Motor neuron (in vitro differentiated cells): Measurements from ENCODE around the gene NUP93. TPM values are rescaled to one million over a fixed set of nuclear protein-coding genes. Genes with fewer than 3 reads are reported as not detected.

Source experiments
- ATAC-seq, 8 experiments: fragments of 200-7000 bp; cut with Tn5 transposase; replicated peaks in 6 of 8; 2 replicates each; pipeline ENCODE4 v1.8.0; 2021; ENCODE audit warnings: mild to moderate bottlenecking in 8 of 8, moderate library complexity in 8 of 8
- H3K27ac ChIP-seq, 2 donors: fragments of 250-450 bp; sonication (Bioruptor Pico); 2 replicates each; pipeline ENCODE4 v1.9.0; 2021; ENCODE audit warnings: antibody characterized with exemption in 2 of 2, mild to moderate bottlenecking in 2 of 2, moderate library complexity in 1 of 2
- H3K4me1 ChIP-seq, 2 donors: fragments of 250-450 bp; sonication (Bioruptor Pico); replicated peaks in 1 of 2; 2 replicates each; pipeline ENCODE4 v1.6.1; 2021; ENCODE audit warnings: antibody characterized with exemption in 2 of 2, mild to moderate bottlenecking in 2 of 2, moderate library complexity in 1 of 2
- H3K4me3 ChIP-seq, 5 donors: fragments of 250-450 bp; sonication (Bioruptor Pico); 2 replicates each; pipeline ENCODE4 v1.9.0; 2021; ENCODE audit warnings: antibody characterized with exemption in 5 of 5, mild to moderate bottlenecking in 5 of 5, moderate library complexity in 4 of 5
- WGBS, 10 experiments: fragments of 450-650 bp; shearing (Covaris generic); methylation state at CpG; one replicate each; pipeline ENCODE4 v1.0.0; 2022; 5-methylcytosine and 5-hydroxymethylcytosine counted together
- in situ Hi-C, 9 experiments: fragments of 400-800 bp; cut with MboI; loops; one replicate each; pipeline ENCODE4 v1.15.0; 2021; ENCODE audit warnings: low sequenced_read_pairs in 9 of 9, low pct_unique_long_range_greater_than_20kb in 2 of 9; ENCODE audit not compliant: unreplicated experiment in 9 of 9
- total RNA-seq, 8 experiments: library from RNA; unstranded; fragments of 300-600 nt; gene quantifications; 2 replicates each; pipeline versions ENCODE4 v1.2.3 to v1.2.4, GENCODE V29; 2022

The NUP93 gene
- total RNA-seq, 8 experiments from 2014 or later, result 48.6 to 123 (median 95.5) TPM

- 76 to 80% methylated on average over 1 to 3 of the region's 6 CpGs; no CpG with 5 or more reads in 8 of the 10 experiments for WGBS, 10 experiments
- in situ Hi-C loops, result loop anchor here in 2 of 9 experiments (10.0 to 25.0 kb wide), 2 partner anchors 60 to 307 kb away; no protein-coding TSS in a partner anchor
- Histone ChIP-seq H3K27ac (no peak overlapping the region), H3K4me1 (peaks cover 9 to 13% of the 10 kb centered on the region in 2 donors), H3K4me3 (no peak overlapping the region)
- no peak for ATAC-seq
These were observed 125.3 kb downstream of the NUP93 start for GRCh38 chr16:56855201-56855600.

DNA sequence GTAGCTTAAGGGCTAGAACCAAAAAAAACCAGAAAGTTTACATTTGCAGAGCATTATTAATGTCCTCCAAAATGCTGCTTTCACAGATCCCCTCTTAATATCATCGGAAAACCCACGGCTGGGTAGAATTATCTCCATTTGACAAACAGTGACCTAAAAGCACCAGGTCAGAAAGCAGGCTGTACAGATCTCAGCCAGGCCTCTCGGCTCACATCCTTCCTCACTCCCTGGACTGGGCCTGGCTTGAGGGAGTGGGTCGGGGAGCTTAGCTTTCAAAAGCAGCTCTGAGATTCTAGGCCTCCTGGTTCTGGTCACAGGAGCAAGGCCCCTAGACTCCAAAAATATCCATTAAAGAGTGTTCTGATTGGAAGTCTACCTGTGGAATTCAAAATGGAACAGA lies 126.0 kb downstream of the NUP93 start:
- in situ Hi-C loops, result loop anchor here in 2 of 9 experiments (10.0 to 25.0 kb wide), 2 partner anchors 61 to 306 kb away; no protein-coding TSS in a partner anchor
- H3K4me1 ChIP-seq, result peaks cover 2 to 5% of the 10 kb centered on the region in 2 donors
- no peak overlapping the region for H3K27ac ChIP-seq
- no peak overlapping the region for H3K4me3 ChIP-seq
- 20 to 100% (median 81%) methylated on average over 1 to 3 of the region's 4 CpGs; no CpG with 5 or more reads in 1 of the 10 experiments for WGBS, 10 experiments
- no peak for ATAC-seq

GRCh38 chr16:56856876-56857447 lies 127.0 kb downstream of the NUP93 start:
- ATAC-seq, result no peak
- Histone ChIP-seq H3K27ac (no peak overlapping the region), H3K4me3 (no peak overlapping the region), H3K4me1 (peaks cover 0 to 9% of the 10 kb centered on the region in 2 donors)
- in situ Hi-C loops, result loop anchor here in 2 of 9 experiments (10.0 to 25.0 kb wide), 2 partner anchors 62 to 305 kb away; no protein-coding TSS in a partner anchor
- 49 to 100% (median 85%) methylated on average over 1 to 6 of the region's 6 CpGs for WGBS, 10 experiments

DNA sequence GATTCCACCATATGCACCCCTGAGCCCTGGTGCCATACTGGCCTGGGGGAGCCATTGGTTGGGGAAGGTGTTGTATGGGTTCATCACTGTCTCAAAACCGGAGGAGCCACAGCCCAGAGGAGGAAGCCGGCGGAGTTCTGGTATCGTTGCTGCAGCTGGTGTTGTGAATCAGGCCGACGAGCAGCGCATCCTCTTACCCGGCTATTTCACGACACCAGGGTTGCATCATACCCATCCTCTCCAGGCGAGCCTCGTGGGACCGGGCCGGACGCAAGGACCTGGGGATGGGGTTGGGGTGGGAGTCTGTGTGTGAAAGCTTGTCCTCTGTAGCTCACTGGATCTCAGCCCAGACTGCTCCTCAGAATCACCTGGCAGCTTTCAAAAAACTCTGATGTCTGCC lies 128.4 kb downstream of the NUP93 start:
- no peak overlapping the region for H3K27ac ChIP-seq
- WGBS, 10 experiments, result 100% methylated on average over 1 of the region's 14 CpGs; no CpG with 5 or more reads in 9 of the 10 experiments
- in situ Hi-C loops, result loop anchor here in 2 of 9 experiments (10.0 to 25.0 kb wide), 2 partner anchors 64 to 304 kb away; no protein-coding TSS in a partner anchor
- H3K4me3 ChIP-seq, result no peak overlapping the region
- no peak for ATAC-seq
- peaks cover 0 to 9% of the 10 kb centered on the region in 2 donors for H3K4me1 ChIP-seq

GRCh38 chr16:56859636-56860035 lies 129.7 kb downstream of the NUP93 start:
- no peak overlapping the region for H3K27ac ChIP-seq
- peaks cover under 1 to 9% of the 10 kb centered on the region in 2 donors for H3K4me1 ChIP-seq
- in situ Hi-C loops, result loop anchor here in 2 of 9 experiments (10.0 to 25.0 kb wide), 2 partner anchors 65 to 303 kb away; no protein-coding TSS in a partner anchor
- 40 to 100% (median 73%) methylated on average over 1 to 2 of the region's 2 CpGs; no CpG with 5 or more reads in 3 of the 10 experiments for WGBS, 10 experiments
- no peak for ATAC-seq
- H3K4me3 ChIP-seq, result no peak overlapping the region

GRCh38 chr16:56860226-56861020 lies 130.5 kb downstream of the NUP93 start:
- H3K4me1 ChIP-seq, result peaks cover 7 to 9% of the 10 kb centered on the region in 2 donors
- no peak for ATAC-seq
- H3K4me3 ChIP-seq, result no peak overlapping the region
- 59 to 93% (median 82%) methylated on average over 2 to 5 of the region's 9 CpGs; no CpG with 5 or more reads in 2 of the 10 experiments for WGBS, 10 experiments
- H3K27ac ChIP-seq, result no peak overlapping the region
- in situ Hi-C loops, result loop anchor here in 1 of 9 experiments (25.0 kb wide), 1 partner anchor 302 kb away; no protein-coding TSS in a partner anchor

GRCh38 chr16:56861092-56861610 lies 131.2 kb downstream of the NUP93 start:
- Histone ChIP-seq H3K27ac (no peak overlapping the region), H3K4me3 (no peak overlapping the region), H3K4me1 (peaks cover 7 to 9% of the 10 kb centered on the region in 2 donors)
- 10 to 63% (median 31%) methylated on average over 2 to 3 of the region's 3 CpGs; no CpG with 5 or more reads in 5 of the 10 experiments for WGBS, 10 experiments
- in situ Hi-C loops, result loop anchor here in 1 of 9 experiments (25.0 kb wide), 1 partner anchor 301 kb away; no protein-coding TSS in a partner anchor
- peak in 3 of 8 experiments; percentile 78 to 91 (median 83) for ATAC-seq

- in situ Hi-C loops, result loop anchor here in 1 of 9 experiments (25.0 kb wide), 1 partner anchor 301 kb away; no protein-coding TSS in a partner anchor
- H3K4me1 ChIP-seq, result peaks cover 7% of the 10 kb centered on the region in 2 donors
- no peak overlapping the region for H3K27ac ChIP-seq
- no peak overlapping the region for H3K4me3 ChIP-seq
- 62 to 100% (median 81%) methylated on average over 1 to 7 of the region's 8 CpGs; no CpG with 5 or more reads in 2 of the 10 experiments for WGBS, 10 experiments
- no peak for ATAC-seq
These were observed 131.8 kb downstream of the NUP93 start for GRCh38 chr16:56861756-56862155.

DNA sequence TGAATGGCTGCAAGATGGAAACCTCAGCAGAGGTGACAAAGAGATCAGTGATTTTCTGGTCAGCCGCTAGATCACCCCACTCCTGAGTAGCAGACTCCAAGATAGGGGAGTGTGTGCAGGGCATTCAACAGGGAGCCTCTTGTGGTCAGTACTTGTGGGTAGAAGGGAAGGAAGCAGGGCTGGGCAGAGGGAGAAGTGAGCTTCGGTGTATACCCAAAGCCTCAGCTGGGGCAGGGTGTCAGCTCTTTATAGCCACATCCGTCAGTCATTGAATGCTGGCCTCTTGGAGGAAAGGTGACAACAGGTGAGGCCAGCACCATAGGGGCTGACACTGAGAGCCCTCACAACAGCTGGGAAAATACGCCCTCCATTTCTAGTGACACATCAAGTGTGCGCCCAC lies 132.8 kb downstream of the NUP93 start:
- ATAC-seq, result no peak
- 83 to 100% (median 91%) methylated on average over 1 to 5 of the region's 5 CpGs; no CpG with 5 or more reads in 5 of the 10 experiments for WGBS, 10 experiments
- in situ Hi-C loops, result loop anchor here in 1 of 9 experiments (25.0 kb wide), 1 partner anchor 300 kb away; no protein-coding TSS in a partner anchor

DNA sequence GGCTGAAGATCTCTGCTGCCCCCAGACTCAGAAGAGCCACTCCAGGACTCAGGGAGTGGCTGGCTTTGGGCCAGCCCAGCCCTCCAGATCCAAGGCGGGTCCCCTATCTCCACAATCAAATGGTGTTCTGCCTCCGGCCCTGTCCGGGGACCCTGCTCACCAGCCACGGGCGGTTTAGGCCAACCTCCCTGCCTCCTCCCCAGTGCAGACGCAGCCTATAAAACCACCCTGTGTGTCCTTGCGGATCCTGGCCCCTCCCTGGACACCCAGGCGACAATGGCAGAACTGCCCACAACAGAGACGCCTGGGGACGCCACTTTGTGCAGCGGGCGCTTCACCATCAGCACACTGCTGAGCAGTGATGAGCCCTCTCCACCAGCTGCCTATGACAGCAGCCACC lies 135.0 kb downstream of the NUP93 start, which contains the start of gene SLC12A3:
Gene SLC12A3 (plus strand): TSS at position 248 of the 400 bp plus-strand sequence. CDS start 29 bp downstream, at position 277.
- peaks cover 5 to 9% of the 10 kb centered on the region in 2 donors for H3K4me1 ChIP-seq
- WGBS, 10 experiments, result 60 to 100% (median 80%) methylated on average over 1 to 4 of the region's 12 CpGs; no CpG with 5 or more reads in 5 of the 10 experiments
- in situ Hi-C loops, result loop anchor here in 1 of 9 experiments (25.0 kb wide), 1 partner anchor 297 kb away; no protein-coding TSS in a partner anchor

More for the DNA sequence above, 132.8 kb downstream of the NUP93 start:
- no peak overlapping the region for H3K4me3 ChIP-seq
- H3K4me1 ChIP-seq, result peaks cover 5 to 9% of the 10 kb centered on the region in 2 donors
- no peak overlapping the region for H3K27ac ChIP-seq

GRCh38 chr16:56865394-56866062 lies 135.6 kb downstream of the NUP93 start:
- in situ Hi-C loops, result loop anchor here in 1 of 9 experiments (25.0 kb wide), 1 partner anchor 297 kb away; no protein-coding TSS in a partner anchor
- H3K4me1 ChIP-seq, result peaks cover 5 to 9% of the 10 kb centered on the region in 2 donors
- no peak overlapping the region for H3K27ac ChIP-seq
- no peak for ATAC-seq
- no peak overlapping the region for H3K4me3 ChIP-seq
- WGBS, 10 experiments, result 89 to 100% (median 100%) methylated on average over 1 to 4 of the region's 13 CpGs; no CpG with 5 or more reads in 2 of the 10 experiments

More for the DNA sequence above, 135.0 kb downstream of the NUP93 start, which contains the start of gene SLC12A3:
- peak in 5 of 8 experiments; percentile 19 to 68 (median 57) for ATAC-seq
- no peak within 1 kb of the TSS for H3K27ac ChIP-seq
- no peak within 1 kb of the TSS for H3K4me3 ChIP-seq
